Neutrophil (primary cell): Measurements from ENCODE around the gene TMEM214.

Experiments used
- H3K27ac ChIP-seq: fragments of 200-600 bp; sonication (generic); 2 replicates; pipeline ENCODE4 v1.5.1; 2016; ENCODE audit warnings: mild to moderate bottlenecking, moderate library complexity
- H3K27me3 ChIP-seq: fragments of 200-600 bp; sonication (generic); 2 replicates; pipeline ENCODE4 v1.6.0; 2016; ENCODE audit warnings: mild to moderate bottlenecking
- H3K36me3 ChIP-seq: fragments of 200-600 bp; sonication (generic); 2 replicates; pipeline ENCODE4 v1.5.1; 2017
- H3K4me1 ChIP-seq, 2 experiments: fragments of 200-600 bp in 1 of 2; sonication (generic) in 1 of 2; 1 replicate in 1 of 2; 2 replicates in 1 of 2; pipeline versions ENCODE4 v1.5.1 to v1.6.1; 2013 to 2016; ENCODE audit warnings: low read depth in 1 of 2, low read length in 1 of 2, mild to moderate bottlenecking in 1 of 2, moderate library complexity in 1 of 2; ENCODE audit not compliant: control insufficient read depth in 1 of 2, insufficient read depth in 1 of 2
- H3K4me3 ChIP-seq, 2 experiments: fragments of 200-600 bp in 1 of 2; sonication (generic) in 1 of 2; 1 replicate in 1 of 2; 2 replicates in 1 of 2; pipeline ENCODE4 v1.5.1; 2013 to 2016; ENCODE audit warnings: low read depth in 1 of 2, low read length in 1 of 2, mild to moderate bottlenecking in 1 of 2, moderate library complexity in 1 of 2
- H3K9me3 ChIP-seq: fragments of 200-600 bp; sonication (generic); 2 replicates; pipeline ENCODE4 v1.5.1; 2016
- CTCF ChIP-seq: fragments of 200-600 bp; sonication (generic); IDR thresholded peaks from 2 replicates; pipeline ENCODE4 v1.5.1; 2016; ENCODE audit warnings: antibody characterized with exemption

TMEM214 gene

GRCh38 chr2:27024812-27025211, 8.0 kb upstream of the TMEM214 start:
- TF ChIP-seq CTCF: no peak
- Histone ChIP-seq H3K36me3 (peaks cover 18% of the 10 kb centered on the region), H3K27me3 (no peaks in the 10 kb centered on the region), H3K4me3 (no peak overlapping the region), H3K27ac (no peak overlapping the region), H3K9me3 (no peaks in the 10 kb centered on the region), H3K4me1 (no peaks in the 10 kb centered on the region)

GRCh38 chr2:27025281-27025800, 7.4 kb upstream of the TMEM214 start:
- H3K27ac ChIP-seq: no peak overlapping the region
- H3K27me3 ChIP-seq: no peaks in the 10 kb centered on the region
- TF ChIP-seq CTCF: no peak
- H3K36me3 ChIP-seq: peaks cover 18% of the 10 kb centered on the region
- no peak overlapping the region for H3K4me3 ChIP-seq
- no peaks in the 10 kb centered on the region for H3K4me1 ChIP-seq
- no peaks in the 10 kb centered on the region for H3K9me3 ChIP-seq

- H3K4me3 ChIP-seq: no peak overlapping the region
- no peaks in the 10 kb centered on the region for H3K27me3 ChIP-seq
Measured at GRCh38 chr2:27025861-27026851, 6.6 kb upstream of the TMEM214 start.

GRCh38 chr2:27027211-27027651, 5.5 kb upstream of the TMEM214 start:
- H3K4me1 ChIP-seq: peaks cover 0 to 2% of the 10 kb centered on the region in 2 experiments
- no peak for TF ChIP-seq CTCF
- no peak overlapping the region for H3K4me3 ChIP-seq
- H3K27ac ChIP-seq: no peak overlapping the region
- no peaks in the 10 kb centered on the region for H3K27me3 ChIP-seq
- H3K36me3 ChIP-seq: peaks cover 18% of the 10 kb centered on the region
- no peaks in the 10 kb centered on the region for H3K9me3 ChIP-seq

More at GRCh38 chr2:27025861-27026851, 6.6 kb upstream of the TMEM214 start:
- no peak overlapping the region for H3K27ac ChIP-seq
- TF ChIP-seq CTCF: no peak
- no peaks in the 10 kb centered on the region for H3K4me1 ChIP-seq
- H3K36me3 ChIP-seq: peaks cover 18% of the 10 kb centered on the region
- no peaks in the 10 kb centered on the region for H3K9me3 ChIP-seq

GRCh38 chr2:27029051-27029450, 3.7 kb upstream of the TMEM214 start:
- no peaks in the 10 kb centered on the region for H3K27me3 ChIP-seq
- peaks cover 18% of the 10 kb centered on the region for H3K36me3 ChIP-seq
- H3K4me3 ChIP-seq: no peak overlapping the region
- no peaks in the 10 kb centered on the region for H3K9me3 ChIP-seq
- no peak overlapping the region for H3K27ac ChIP-seq
- TF ChIP-seq CTCF: no peak
- peaks cover 15 to 18% of the 10 kb centered on the region in 2 experiments for H3K4me1 ChIP-seq
